Calu3 (cell line): ENCODE measurements around the gene NRG3. TPM values are rescaled to one million over a fixed set of nuclear protein-coding genes. Genes with fewer than 3 reads are reported as not detected.

Experiments
- BruUV-seq: library from RNA; stranded (reverse); fragments of 400-500 nt; replicated peaks from 2 replicates; lab custom pipeline; 2021; lab: Mats Ljungman, UMichigan
- CTCF ChIA-PET: fragments of 300-600 bp; sonication (Branson Sonifier 250); formaldehyde crosslinking; loops from one replicate; lab custom pipeline; 2022; ENCODE audit warnings: antibody characterized with exemption; lab: Charles Lee
- DNase-seq: peaks from one replicate; pipeline ENCODE4 v3.0.0; 2022
- H3K27ac Mint-ChIP-seq: one replicate; pipeline ENCODE4 v1.8.0; 2022; ENCODE audit warnings: mixed read lengths; ENCODE audit not compliant: unreplicated experiment
- H3K27me3 Mint-ChIP-seq: one replicate; pipeline ENCODE4 v1.8.0; 2022; ENCODE audit warnings: mixed read lengths; ENCODE audit not compliant: unreplicated experiment
- H3K36me3 Mint-ChIP-seq: one replicate; pipeline ENCODE4 v1.8.0; 2022; ENCODE audit warnings: mild to moderate bottlenecking, moderate library complexity, mixed read lengths; ENCODE audit not compliant: insufficient read depth, unreplicated experiment
- H3K4me1 Mint-ChIP-seq: one replicate; pipeline ENCODE4 v1.8.0; 2022; ENCODE audit warnings: mild to moderate bottlenecking, low read depth, mixed read lengths; ENCODE audit not compliant: unreplicated experiment
- H3K4me3 Mint-ChIP-seq: one replicate; pipeline ENCODE4 v1.8.0; 2022; ENCODE audit warnings: mild to moderate bottlenecking, low read depth, moderate library complexity, mixed read lengths; ENCODE audit not compliant: unreplicated experiment
- H3K9me3 Mint-ChIP-seq: one replicate; pipeline ENCODE4 v1.8.0; 2022; ENCODE audit warnings: low read depth, mixed read lengths; ENCODE audit not compliant: unreplicated experiment
- intact Hi-C: fragments of 100-400 bp; cut with micrococcal nuclease; formaldehyde crosslinking; loops from one replicate; pipeline ENCODE4 v1.10.0; 2022; ENCODE audit not compliant: unreplicated experiment
- total RNA-seq: library from RNA; stranded (reverse); gene quantifications from 2 replicates; pipeline ENCODE4 v1.2.3, GENCODE V29; 2022
- TF ChIP-seq, protein P1 (sequence below): fragments of 200-600 bp; IDR thresholded peaks from one replicate; pipeline ENCODE4 v1.8.0; 2022; ENCODE audit warnings: antibody characterized with exemption; ENCODE audit not compliant: unreplicated experiment

Gene NRG3
- total RNA-seq, 1 experiment from 2014 or later = 46.3 TPM

DNA sequence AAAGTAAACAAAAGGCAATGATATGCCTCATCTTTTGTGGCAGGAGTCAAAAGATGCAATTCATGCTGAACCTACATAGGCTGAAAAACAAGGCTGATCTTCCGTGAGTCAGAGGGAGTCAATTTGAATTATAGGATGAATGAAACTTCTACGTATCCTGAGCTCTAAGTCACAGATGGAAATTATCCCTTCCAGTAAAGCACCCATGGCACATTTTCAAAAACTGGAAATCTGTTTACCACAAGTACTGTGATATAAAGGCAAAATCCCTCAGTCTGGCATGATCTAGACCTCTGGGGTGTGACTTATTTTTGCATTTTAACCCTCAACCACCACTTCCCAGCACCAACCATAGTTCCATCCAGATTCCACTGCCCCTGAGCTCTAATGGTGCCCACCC is 69.6 kb downstream of the NRG3 start:
- no peaks in the 10 kb centered on the region for H3K9me3 Mint-ChIP-seq
- TF ChIP-seq, protein P1, sequence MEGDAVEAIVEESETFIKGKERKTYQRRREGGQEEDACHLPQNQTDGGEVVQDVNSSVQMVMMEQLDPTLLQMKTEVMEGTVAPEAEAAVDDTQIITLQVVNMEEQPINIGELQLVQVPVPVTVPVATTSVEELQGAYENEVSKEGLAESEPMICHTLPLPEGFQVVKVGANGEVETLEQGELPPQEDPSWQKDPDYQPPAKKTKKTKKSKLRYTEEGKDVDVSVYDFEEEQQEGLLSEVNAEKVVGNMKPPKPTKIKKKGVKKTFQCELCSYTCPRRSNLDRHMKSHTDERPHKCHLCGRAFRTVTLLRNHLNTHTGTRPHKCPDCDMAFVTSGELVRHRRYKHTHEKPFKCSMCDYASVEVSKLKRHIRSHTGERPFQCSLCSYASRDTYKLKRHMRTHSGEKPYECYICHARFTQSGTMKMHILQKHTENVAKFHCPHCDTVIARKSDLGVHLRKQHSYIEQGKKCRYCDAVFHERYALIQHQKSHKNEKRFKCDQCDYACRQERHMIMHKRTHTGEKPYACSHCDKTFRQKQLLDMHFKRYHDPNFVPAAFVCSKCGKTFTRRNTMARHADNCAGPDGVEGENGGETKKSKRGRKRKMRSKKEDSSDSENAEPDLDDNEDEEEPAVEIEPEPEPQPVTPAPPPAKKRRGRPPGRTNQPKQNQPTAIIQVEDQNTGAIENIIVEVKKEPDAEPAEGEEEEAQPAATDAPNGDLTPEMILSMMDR = no peak
- BruUV-seq = no TSS peak
- H3K4me1 Mint-ChIP-seq = no peaks in the 10 kb centered on the region
- H3K27me3 Mint-ChIP-seq = no peaks in the 10 kb centered on the region
- CTCF ChIA-PET = no interaction called here
- H3K27ac Mint-ChIP-seq = no peak overlapping the region
- intact Hi-C loops = no loop called here
- DNase-seq = no peak
- H3K36me3 Mint-ChIP-seq = no peaks in the 10 kb centered on the region
- H3K4me3 Mint-ChIP-seq = no peak overlapping the region

DNA sequence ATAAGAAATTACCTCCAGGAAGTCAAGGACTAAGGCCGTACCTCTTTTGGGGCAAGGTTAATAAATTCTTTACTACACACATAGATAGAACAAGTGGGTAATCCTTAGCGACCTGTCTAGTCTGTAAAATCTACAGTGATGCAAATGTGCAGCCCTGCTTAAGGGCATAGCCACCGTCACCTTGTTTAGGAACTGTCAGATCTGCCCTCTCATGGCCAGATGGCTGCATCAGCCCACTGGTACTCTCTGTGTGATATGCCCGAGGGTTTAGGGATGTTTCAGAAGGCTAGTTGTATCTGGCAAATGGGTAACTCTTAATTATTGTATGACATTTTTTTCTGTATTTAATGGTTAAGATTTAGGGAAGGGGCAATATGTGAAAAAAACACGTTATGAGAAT is 74.3 kb downstream of the NRG3 start:
- H3K36me3 Mint-ChIP-seq = peaks cover 4% of the 10 kb centered on the region
- no TSS peak for BruUV-seq
- peaks cover 17% of the 10 kb centered on the region for H3K4me1 Mint-ChIP-seq
- CTCF ChIA-PET = no interaction called here
- DNase-seq = no peak
- intact Hi-C loops = no loop called here
- H3K27ac Mint-ChIP-seq = no peak overlapping the region
- H3K9me3 Mint-ChIP-seq = no peaks in the 10 kb centered on the region
- TF ChIP-seq, protein P1 = no peak
- H3K4me3 Mint-ChIP-seq = no peak overlapping the region
- no peaks in the 10 kb centered on the region for H3K27me3 Mint-ChIP-seq

DNA sequence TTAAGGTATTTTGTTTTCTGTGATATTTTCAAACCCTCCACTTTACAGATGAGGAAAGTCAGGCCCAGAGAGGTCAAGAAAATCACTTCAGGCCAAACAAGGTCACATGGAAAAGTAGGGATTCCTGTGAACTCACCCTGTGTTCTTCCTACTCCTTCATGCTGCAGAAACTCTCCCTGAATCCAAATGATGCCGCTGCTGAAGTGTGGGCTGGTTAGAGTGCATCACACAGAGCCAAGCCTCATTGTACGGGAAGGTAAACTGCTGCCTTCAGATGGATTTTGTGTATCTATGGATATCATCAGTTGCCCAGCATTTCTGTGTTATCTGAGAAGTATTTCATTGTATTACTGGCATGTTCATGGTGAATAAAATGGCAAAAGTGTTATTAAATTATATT is 75.4 kb downstream of the NRG3 start:
- BruUV-seq = no TSS peak
- Mint-ChIP-seq H3K36me3 (peaks cover 4% of the 10 kb centered on the region), H3K27ac (no peak overlapping the region), H3K4me1 (peaks cover 17% of the 10 kb centered on the region), H3K9me3 (no peaks in the 10 kb centered on the region), H3K4me3 (no peak overlapping the region), H3K27me3 (no peaks in the 10 kb centered on the region)
- CTCF ChIA-PET = no interaction called here
- TF ChIP-seq, protein P1 = no peak
- DNase-seq = no peak
- intact Hi-C loops = no loop called here

DNA sequence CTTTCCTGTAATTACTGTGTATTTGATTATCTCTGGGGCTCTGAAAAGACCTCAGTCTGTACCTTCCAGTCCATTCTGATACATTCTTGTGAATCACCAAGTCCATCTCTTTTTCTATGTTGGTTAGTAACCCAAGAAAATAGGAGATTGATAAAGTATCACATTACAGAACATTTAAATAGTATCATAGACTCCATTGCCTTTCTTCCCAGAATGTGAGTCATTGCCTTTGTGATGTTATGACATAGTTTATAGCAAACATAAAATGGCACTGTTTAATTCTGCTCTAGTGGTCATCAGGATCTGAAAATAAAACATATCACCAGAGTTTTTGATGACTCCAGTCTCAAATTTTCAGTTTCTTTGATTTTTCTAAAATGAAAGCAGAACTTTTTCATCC is 78.4 kb downstream of the NRG3 start:
- intact Hi-C loops = no loop called here
- Mint-ChIP-seq H3K27me3 (no peaks in the 10 kb centered on the region), H3K27ac (peak overlapping the region; percentile 61), H3K4me3 (no peak overlapping the region), H3K9me3 (no peaks in the 10 kb centered on the region), H3K4me1 (peaks cover 17% of the 10 kb centered on the region), H3K36me3 (peaks cover 4% of the 10 kb centered on the region)
- DNase-seq = no peak
- TF ChIP-seq, protein P1 = no peak
- BruUV-seq = no TSS peak
- CTCF ChIA-PET = no interaction called here

DNA sequence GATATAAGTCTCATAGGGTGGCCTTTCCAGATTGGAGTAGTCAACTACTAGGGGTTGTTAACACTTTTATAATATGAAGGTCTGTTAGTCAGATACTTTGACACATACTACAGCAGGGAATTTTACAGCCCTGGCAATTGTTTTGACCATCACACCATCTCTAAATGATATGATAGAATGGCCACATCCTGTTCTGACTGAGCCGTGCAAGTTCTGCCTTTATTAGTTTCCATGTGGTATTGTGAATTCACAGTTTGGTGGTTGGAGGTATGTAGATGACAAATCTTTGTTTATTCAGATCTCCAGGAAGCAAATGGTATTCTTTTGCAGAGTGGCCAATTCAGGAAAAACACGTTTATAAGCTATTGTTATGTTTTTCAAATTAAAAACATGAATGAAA is 83.0 kb downstream of the NRG3 start:
- H3K27ac Mint-ChIP-seq = no peak overlapping the region
- peaks cover 8% of the 10 kb centered on the region for H3K4me1 Mint-ChIP-seq
- no peak overlapping the region for H3K4me3 Mint-ChIP-seq
- CTCF ChIA-PET = no interaction called here
- intact Hi-C loops = no loop called here
- peaks cover 4% of the 10 kb centered on the region for H3K36me3 Mint-ChIP-seq
- no TSS peak for BruUV-seq
- DNase-seq = no peak
- TF ChIP-seq, protein P1 = no peak
- no peaks in the 10 kb centered on the region for H3K27me3 Mint-ChIP-seq
- H3K9me3 Mint-ChIP-seq = no peaks in the 10 kb centered on the region
